GM12874 (cell line): ENCODE data around the gene TMEM63A.

Experiments used
- CTCF ChIP-seq: IDR thresholded peaks from 2 replicates; pipeline ENCODE4 v1.5.1; 2011; ENCODE audit warnings: low read depth, mild to moderate bottlenecking, control low read depth, low read length, moderate library complexity; ENCODE audit not compliant: insufficient read depth

The TMEM63A gene

GRCh38 chr1:225906467-225906866 is 24.3 kb upstream of the TMEM63A start:
- TF ChIP-seq CTCF = no peak

GRCh38 chr1:225903623-225904022 is 21.4 kb upstream of the TMEM63A start:
- no peak for TF ChIP-seq CTCF

GRCh38 chr1:225899044-225899925 is 17.1 kb upstream of the TMEM63A start:
- TF ChIP-seq CTCF = no peak

GRCh38 chr1:225897595-225898514 is 15.7 kb upstream of the TMEM63A start:
- no peak for TF ChIP-seq CTCF

- no peak for TF ChIP-seq CTCF
Observed at GRCh38 chr1:225896937-225897549, 14.9 kb upstream of the TMEM63A start.

- TF ChIP-seq CTCF = no peak
Observed at GRCh38 chr1:225896494-225896893, 14.3 kb upstream of the TMEM63A start.

GRCh38 chr1:225892307-225892706 is 10.1 kb upstream of the TMEM63A start:
- no peak for TF ChIP-seq CTCF
